Neural progenitor cell (in vitro differentiated cells): ENCODE measurements around the gene TMEM37. TPM values are rescaled to one million over a fixed set of nuclear protein-coding genes. Genes with fewer than 3 reads are reported as not detected.

Experiments
- DNase-seq: peaks from one replicate; pipeline ENCODE4 v3.0.0-alpha.2; 2016; ENCODE audit warnings: low spot score
- H2AFZ ChIP-seq: fragments of 200-600 bp; sonication (generic); replicated peaks from 2 replicates; pipeline ENCODE4 v1.6.1; 2016; ENCODE audit warnings: antibody characterized with exemption
- H3F3A ChIP-seq: fragments of 200-600 bp; sonication (generic); 2 replicates; pipeline ENCODE4 v1.6.1; 2016; ENCODE audit warnings: antibody characterized with exemption, low read depth
- H3K27ac ChIP-seq: fragments of 200-600 bp; sonication (generic); 2 replicates; pipeline ENCODE4 v1.5.1; 2016; ENCODE audit warnings: mild to moderate bottlenecking
- H3K27me3 ChIP-seq: fragments of 200-600 bp; sonication (generic); 2 replicates; pipeline ENCODE4 v1.6.1; 2016; ENCODE audit warnings: mild to moderate bottlenecking, moderate library complexity
- H3K36me3 ChIP-seq: fragments of 200-600 bp; sonication (generic); 2 replicates; pipeline ENCODE4 v1.5.1; 2016
- H3K4me1 ChIP-seq: fragments of 200-600 bp; sonication (generic); 2 replicates; pipeline ENCODE4 v1.6.1; 2016; ENCODE audit warnings: mixed run types
- H3K4me2 ChIP-seq: fragments of 200-600 bp; sonication (generic); 2 replicates; pipeline ENCODE4 v1.6.1; 2016
- H3K4me3 ChIP-seq: fragments of 200-600 bp; sonication (generic); 2 replicates; pipeline ENCODE4 v1.5.1; 2016
- H3K79me2 ChIP-seq: fragments of 200-600 bp; sonication (generic); 2 replicates; pipeline ENCODE4 v1.6.1; 2016; ENCODE audit warnings: low read depth
- H3K9ac ChIP-seq: fragments of 200-600 bp; sonication (generic); 2 replicates; pipeline ENCODE4 v1.6.1; 2016
- H3K9me3 ChIP-seq: fragments of 200-600 bp; sonication (generic); 2 replicates; pipeline ENCODE4 v1.5.1; 2016; ENCODE audit warnings: low read depth
- H4K20me1 ChIP-seq: fragments of 200-600 bp; sonication (generic); 2 replicates; pipeline ENCODE4 v1.6.1; 2016; ENCODE audit warnings: low read depth
- H3K27ac Mint-ChIP-seq: 3 replicates; pipeline ENCODE4 v1.8.0; 2021; ENCODE audit warnings: mixed read lengths
- H3K27me3 Mint-ChIP-seq: 2 replicates; pipeline ENCODE4 v1.8.0; 2022; ENCODE audit warnings: low read depth, mild to moderate bottlenecking, inconsistent platforms, moderate library complexity, mixed read lengths; ENCODE audit not compliant: insufficient read depth
- H3K36me3 Mint-ChIP-seq: 3 replicates; pipeline ENCODE4 v1.8.0; 2021; ENCODE audit warnings: mixed read lengths
- H3K4me1 Mint-ChIP-seq: 3 replicates; pipeline ENCODE4 v1.8.0; 2021; ENCODE audit warnings: mixed read lengths
- H3K4me3 Mint-ChIP-seq: 3 replicates; pipeline ENCODE4 v1.8.0; 2021; ENCODE audit warnings: mild to moderate bottlenecking, moderate library complexity, mixed read lengths
- H3K9me3 Mint-ChIP-seq: 3 replicates; pipeline ENCODE4 v1.8.0; 2020; ENCODE audit warnings: mixed read lengths
- EZH2 ChIP-seq: fragments of 200-600 bp; sonication (generic); IDR thresholded peaks from 2 replicates; pipeline ENCODE4 v1.6.1; 2017; ENCODE audit warnings: antibody characterized with exemption, mild to moderate bottlenecking, moderate library complexity
- EZH2phosphoT487 ChIP-seq: fragments of 200-600 bp; sonication (generic); IDR thresholded peaks from 2 replicates; pipeline ENCODE4 v1.6.1; 2017; ENCODE audit warnings: antibody characterized with exemption
- total RNA-seq: library from RNA; depleted of rRNA; stranded (reverse); fragments of >200 nt; gene quantifications from 2 replicates; pipeline ENCODE4 v1.2.3, GENCODE V29; 2015; ENCODE audit warnings: low replicate concordance
- TF ChIP-seq, protein P1 (sequence below): fragments of 200-600 bp; sonication (generic); IDR thresholded peaks from 2 replicates; pipeline ENCODE4 v1.5.1; 2017; ENCODE audit warnings: antibody characterized with exemption, mild to moderate bottlenecking

Gene TMEM37
- total RNA-seq, 1 donor from 2014 or later: 1.0 TPM

- Mint-ChIP-seq H3K36me3 (no peaks in the 10 kb centered on the region), H3K4me3 (no peak overlapping the region), H3K27me3 (no peaks in the 10 kb centered on the region), H3K9me3 (peaks cover 3% of the 10 kb centered on the region), H3K4me1 (peaks cover 8% of the 10 kb centered on the region), H3K27ac (no peak overlapping the region)
- no peaks in the 10 kb centered on the region for H4K20me1 ChIP-seq
- TF ChIP-seq EZH2 (no peak), EZH2phosphoT487 (no peak)
- TF ChIP-seq, protein P1, sequence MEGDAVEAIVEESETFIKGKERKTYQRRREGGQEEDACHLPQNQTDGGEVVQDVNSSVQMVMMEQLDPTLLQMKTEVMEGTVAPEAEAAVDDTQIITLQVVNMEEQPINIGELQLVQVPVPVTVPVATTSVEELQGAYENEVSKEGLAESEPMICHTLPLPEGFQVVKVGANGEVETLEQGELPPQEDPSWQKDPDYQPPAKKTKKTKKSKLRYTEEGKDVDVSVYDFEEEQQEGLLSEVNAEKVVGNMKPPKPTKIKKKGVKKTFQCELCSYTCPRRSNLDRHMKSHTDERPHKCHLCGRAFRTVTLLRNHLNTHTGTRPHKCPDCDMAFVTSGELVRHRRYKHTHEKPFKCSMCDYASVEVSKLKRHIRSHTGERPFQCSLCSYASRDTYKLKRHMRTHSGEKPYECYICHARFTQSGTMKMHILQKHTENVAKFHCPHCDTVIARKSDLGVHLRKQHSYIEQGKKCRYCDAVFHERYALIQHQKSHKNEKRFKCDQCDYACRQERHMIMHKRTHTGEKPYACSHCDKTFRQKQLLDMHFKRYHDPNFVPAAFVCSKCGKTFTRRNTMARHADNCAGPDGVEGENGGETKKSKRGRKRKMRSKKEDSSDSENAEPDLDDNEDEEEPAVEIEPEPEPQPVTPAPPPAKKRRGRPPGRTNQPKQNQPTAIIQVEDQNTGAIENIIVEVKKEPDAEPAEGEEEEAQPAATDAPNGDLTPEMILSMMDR: no peak
- H3K27me3 ChIP-seq: no peaks in the 10 kb centered on the region
- no peaks in the 10 kb centered on the region for H3K4me1 ChIP-seq
- no peak overlapping the region for H3K9ac ChIP-seq
- no peaks in the 10 kb centered on the region for H3K79me2 ChIP-seq
- H3F3A ChIP-seq: no peaks in the 10 kb centered on the region
- no peak overlapping the region for H3K4me2 ChIP-seq
- H3K9me3 ChIP-seq: no peaks in the 10 kb centered on the region
- no peak overlapping the region for H2AFZ ChIP-seq
- no peak for DNase-seq
- H3K27ac ChIP-seq: no peak overlapping the region
- no peak overlapping the region for H3K4me3 ChIP-seq
- H3K36me3 ChIP-seq: no peaks in the 10 kb centered on the region
Measured at GRCh38 chr2:119440501-119440870, 8.8 kb downstream of the TMEM37 start.

DNA sequence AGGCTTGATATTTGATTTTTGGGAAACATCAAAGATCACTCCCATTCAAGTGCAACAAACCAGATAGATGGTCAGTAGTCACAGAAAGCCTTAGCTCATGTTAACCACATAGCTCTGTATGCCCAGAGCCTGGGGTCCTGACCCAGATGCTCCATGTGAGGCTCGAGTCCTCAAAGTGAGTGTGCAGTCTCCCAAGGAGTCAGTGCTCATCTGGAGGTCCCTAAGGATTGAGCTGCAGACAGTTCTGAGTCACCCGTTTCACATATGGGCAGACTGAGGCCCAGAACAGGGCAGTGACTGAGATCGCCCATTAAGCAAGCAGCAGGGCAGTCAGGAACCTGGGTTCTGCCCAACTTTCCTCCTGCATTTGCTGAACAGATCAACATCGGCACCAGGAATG is 9.2 kb downstream of the TMEM37 start:
- TF ChIP-seq EZH2: no peak
- TF ChIP-seq, protein P1: no peak
- H3K36me3 Mint-ChIP-seq: no peaks in the 10 kb centered on the region

DNA sequence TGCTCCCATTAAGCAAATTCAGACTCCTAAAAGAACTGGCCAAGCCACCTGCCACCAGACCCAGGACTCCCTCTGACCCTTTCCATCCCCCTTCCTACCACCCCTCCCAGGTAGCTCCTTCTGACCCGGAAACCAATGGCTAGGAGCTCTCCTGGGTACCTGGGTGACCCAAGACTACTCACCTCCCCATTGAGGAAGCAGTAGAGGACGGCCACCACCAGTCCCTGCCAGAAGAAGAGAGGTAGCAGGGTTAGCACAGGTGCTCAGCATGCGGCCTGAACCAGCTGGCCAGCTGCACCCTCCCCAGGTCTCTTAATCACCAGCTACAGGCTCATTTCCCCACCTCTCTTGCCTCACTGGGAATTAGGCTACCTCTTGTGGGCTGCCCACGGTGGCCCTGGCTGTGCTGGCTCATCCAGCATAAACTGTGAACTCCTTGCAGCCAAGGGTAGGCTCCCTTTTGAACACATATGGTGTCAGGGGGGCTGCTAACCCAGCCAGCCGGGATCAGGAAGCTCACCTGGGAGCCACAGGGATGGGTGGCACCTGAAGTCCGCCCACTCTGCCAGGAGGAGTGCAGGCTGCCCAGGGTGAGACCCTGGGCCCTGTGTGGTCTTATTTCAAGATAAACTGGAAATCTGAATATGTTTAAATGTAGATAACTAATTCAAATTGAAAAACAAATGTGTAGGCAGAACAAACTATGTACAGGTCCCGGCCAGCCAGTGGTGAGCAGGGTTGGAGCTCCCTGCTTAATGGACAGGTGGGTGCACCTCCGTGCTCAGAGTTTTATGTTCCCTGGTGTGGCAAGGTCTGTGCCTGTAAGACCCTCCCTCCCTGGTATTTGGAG is 9.9 kb downstream of the TMEM37 start:
- H2AFZ ChIP-seq: no peak overlapping the region
- Mint-ChIP-seq H3K4me1 (peaks cover 8% of the 10 kb centered on the region), H3K4me3 (no peak overlapping the region), H3K27ac (no peak overlapping the region), H3K9me3 (no peaks in the 10 kb centered on the region), H3K36me3 (no peaks in the 10 kb centered on the region), H3K27me3 (peaks cover 3% of the 10 kb centered on the region)
- no peak overlapping the region for H3K4me3 ChIP-seq
- H3K27ac ChIP-seq: no peak overlapping the region
- no peaks in the 10 kb centered on the region for H3K4me1 ChIP-seq
- no peaks in the 10 kb centered on the region for H4K20me1 ChIP-seq
- H3F3A ChIP-seq: no peaks in the 10 kb centered on the region
- no peaks in the 10 kb centered on the region for H3K27me3 ChIP-seq
- no peaks in the 10 kb centered on the region for H3K79me2 ChIP-seq
- no peak overlapping the region for H3K4me2 ChIP-seq
- no peaks in the 10 kb centered on the region for H3K36me3 ChIP-seq
- no peak for DNase-seq
- TF ChIP-seq, protein P1: no peak
- no peak for TF ChIP-seq EZH2phosphoT487
- no peak for TF ChIP-seq EZH2
- H3K9me3 ChIP-seq: no peaks in the 10 kb centered on the region
- no peak overlapping the region for H3K9ac ChIP-seq

More for the DNA sequence above, 9.2 kb downstream of the TMEM37 start:
- H3K27me3 Mint-ChIP-seq: peaks cover 3% of the 10 kb centered on the region
- H3K27ac ChIP-seq: no peak overlapping the region
- H3K9me3 Mint-ChIP-seq: peaks cover 3% of the 10 kb centered on the region
- H3K79me2 ChIP-seq: no peaks in the 10 kb centered on the region
- H4K20me1 ChIP-seq: no peaks in the 10 kb centered on the region
- no peaks in the 10 kb centered on the region for H3K27me3 ChIP-seq
- no peaks in the 10 kb centered on the region for H3K9me3 ChIP-seq
- no peak overlapping the region for H3K27ac Mint-ChIP-seq
- H3K4me3 ChIP-seq: no peak overlapping the region
- H3K36me3 ChIP-seq: no peaks in the 10 kb centered on the region
- no peak overlapping the region for H3K4me3 Mint-ChIP-seq
- peaks cover 8% of the 10 kb centered on the region for H3K4me1 Mint-ChIP-seq
- H3K4me2 ChIP-seq: no peak overlapping the region
- DNase-seq: no peak
- H3K4me1 ChIP-seq: no peaks in the 10 kb centered on the region
- no peak overlapping the region for H2AFZ ChIP-seq
- H3F3A ChIP-seq: no peaks in the 10 kb centered on the region
- no peak overlapping the region for H3K9ac ChIP-seq
